Adrenal gland (tissue), 12 donors: Measurements from ENCODE around the gene FRY. TPM values are rescaled to one million over a fixed set of nuclear protein-coding genes. Genes with fewer than 3 reads are reported as not detected.

Experiments used
- DNase-seq, 7 donors: peaks; one replicate each; pipeline ENCODE4 v3.0.0-alpha.2; 2019 to 2020
- H3K27ac ChIP-seq, 5 donors: fragments of 200-600 bp; sonication (generic) in 4 of 5; 1 replicate in 3 of 5; 2 replicates in 2 of 5; pipeline versions ENCODE4 v1.5.1 to v1.8.0; 2016 to 2020; ENCODE audit warnings: mild to moderate bottlenecking in 1 of 5
- H3K27me3 ChIP-seq: fragments of 200-600 bp; 2 replicates; pipeline ENCODE4 v1.8.0; 2021
- H3K36me3 ChIP-seq, 2 donors: fragments of 200-600 bp; replicated peaks in 1 of 2; 1 replicate in 1 of 2; 2 replicates in 1 of 2; pipeline versions ENCODE4 v1.5.1 to v1.8.0; 2018 to 2022
- H3K4me1 ChIP-seq, 2 donors: fragments of 200-600 bp; replicated peaks in 1 of 2; 1 replicate in 1 of 2; 2 replicates in 1 of 2; pipeline versions ENCODE4 v1.5.1 to v1.8.0; 2018 to 2021
- H3K4me3 ChIP-seq, 4 donors: fragments of 200-600 bp; sonication (generic) in 3 of 4; one replicate each; pipeline ENCODE4 v1.5.1; 2016 to 2018
- H3K9me3 ChIP-seq, 3 donors: fragments of 200-600 bp; sonication (generic) in 1 of 3; replicated peaks in 1 of 3; 1 replicate in 2 of 3; 2 replicates in 1 of 3; pipeline versions ENCODE4 v1.5.1 to v1.8.0; 2016 to 2021
- CTCF ChIP-seq, 6 experiments: fragments of 450-650 bp in 4 of 6; fragments of 200-600 bp in 2 of 6; sonication (generic) in 1 of 6; IDR thresholded peaks; 1 replicate in 5 of 6; 2 replicates in 1 of 6; pipeline versions ENCODE4 v1.5.1 to v1.8.0; 2016 to 2021; ENCODE audit warnings: antibody characterized with exemption in 6 of 6, mild to moderate bottlenecking in 2 of 6, moderate library complexity in 1 of 6
- POLR2A ChIP-seq, 2 donors: fragments of 450-650 bp; IDR thresholded peaks; one replicate each; pipeline ENCODE4 v1.6.1; 2017; ENCODE audit warnings: antibody characterized with exemption in 2 of 2, mild to moderate bottlenecking in 2 of 2, moderate library complexity in 1 of 2
- WGBS, 4 donors: extraction: QIAGEN DNeasy Blood & Tissue Kit in 2 of 4; methylation state at CpG; one replicate each; pipeline versions ENCODE4 v1.1.5 to v1.1.7; 2013 to 2017; 5-methylcytosine and 5-hydroxymethylcytosine counted together
- intact Hi-C, 2 donors: fragments of 100-400 bp; cut with DNase I; formaldehyde crosslinking; loops; one replicate each; pipeline versions ENCODE4 v1.14.1 to v1.15.0; 2022 to 2023
- polyA plus RNA-seq, 3 donors: library from polyadenylated mRNA; stranded (reverse); fragments of 200-250 nt in 2 of 3; fragments of 350-450 nt in 1 of 3; fragmentation: Illumina TruSeq in 1 of 3; extraction: RNeasy Lipid Tissue Mini Kit (QIAGEN cat#74804) in 1 of 3; gene quantifications; one replicate each; pipeline ENCODE4 v1.2.3, GENCODE V29; 2013 to 2014
- total RNA-seq, 9 donors: library from RNA; depleted of rRNA in 4 of 9; stranded (reverse); fragments of >200 nt in 4 of 9; fragments of 120-200 nt in 1 of 9; fragmentation: NEBNext Ultra II Directional in 1 of 9; extraction: Animal tissue kit (Norgen Biotek cat#: 25700) in 1 of 9; gene quantifications; one replicate each; pipeline versions ENCODE4 v1.1.0 to v1.2.4, GENCODE V29; 2013 to 2023
- donor health status: healthy with polysubstance abuse.
- donor health status: Bipolar disorder and iron deficiency.
- donor health status: DM: yes; HTN: yes; CAD: no.
- donor health status: DM: no; HTN: no; CAD: no.
- donor health status: DM: no; HTN: no; CAD: no.
- donor health status: DM: yes; HTN: yes; CAD: no.

Gene FRY
- total and polyA plus RNA-seq, 12 donors: 1.5 to 17.2 (median 7.3) TPM

- Histone ChIP-seq H3K36me3 (no peaks in the 10 kb centered on the region), H3K4me1 (no peaks in the 10 kb centered on the region), H3K27ac (no peak overlapping the region), H3K9me3 (no peaks in the 10 kb centered on the region), H3K4me3 (no peak overlapping the region), H3K27me3 (no peaks in the 10 kb centered on the region)
- intact Hi-C loops: no loop called here
- DNase-seq: no peak
- WGBS, 4 donors: 92 to 98% (median 94%) methylated on average over 2 of the region's 2 CpGs
- TF ChIP-seq CTCF (IDR thresholded peaks at IDR 0.05) (no peak), POLR2A (IDR thresholded peaks at IDR 0.05) (no peak)
These were observed 303.1 kb downstream of the FRY start for GRCh38 chr13:32334671-32335070.

- Histone ChIP-seq H3K36me3 (no peaks in the 10 kb centered on the region), H3K27ac (no peak overlapping the region), H3K4me3 (no peak overlapping the region), H3K27me3 (no peaks in the 10 kb centered on the region), H3K4me1 (no peaks in the 10 kb centered on the region), H3K9me3 (no peaks in the 10 kb centered on the region)
- no peak for TF ChIP-seq CTCF (IDR thresholded peaks at IDR 0.05)
- TF ChIP-seq POLR2A (IDR thresholded peaks at IDR 0.05): no peak
- intact Hi-C loops: no loop called here
- 83 to 87% (median 85%) methylated on average over 3 of the region's 3 CpGs for WGBS, 4 donors
- no peak for DNase-seq
These were observed 309.3 kb downstream of the FRY start for GRCh38 chr13:32340914-32341313.

- Histone ChIP-seq H3K4me1 (no peaks in the 10 kb centered on the region), H3K27me3 (no peaks in the 10 kb centered on the region), H3K36me3 (no peaks in the 10 kb centered on the region), H3K9me3 (no peaks in the 10 kb centered on the region), H3K4me3 (no peak overlapping the region), H3K27ac (no peak overlapping the region)
- 46 to 97% (median 70%) methylated on average over 1 of the region's 1 CpG for WGBS, 4 donors
- intact Hi-C loops: no loop called here
- DNase-seq: no peak
- TF ChIP-seq CTCF (IDR thresholded peaks at IDR 0.05) (no peak), POLR2A (IDR thresholded peaks at IDR 0.05) (no peak)
These were observed 316.1 kb downstream of the FRY start for GRCh38 chr13:32347651-32348050.
